Epithelial cell of prostate (primary cell): Measurements from ENCODE around the gene VANGL1.
A peak's percentile ranks its signal among the peaks of the same experiment; 100 is the strongest.
"Not testable (repeated sequence)": the region's sequence is repeated elsewhere in the genome, so short reads cannot be mapped to it uniquely, and the experiment has no call there.

Experiments
- DNase-seq: peaks from one replicate; pipeline ENCODE4 v3.0.0-alpha.2; 2011; ENCODE audit warnings: low read depth, low spot score
- H3K27ac ChIP-seq: fragments of 450-650 bp; 2 replicates; pipeline ENCODE4 v1.5.1; 2017; ENCODE audit warnings: mild to moderate bottlenecking

Gene VANGL1

GRCh38 chr1:115641762-115642167 is at the start of gene VANGL1:
VANGL1 (plus strand) TSS chr1:115641970; CDS start chr1:115651414, 9,444 bp downstream.
- no peak for DNase-seq
- peak within 1 kb of the TSS; percentile 63 for H3K27ac ChIP-seq

GRCh38 chr1:115592264-115592663 is 49.5 kb upstream of the VANGL1 start:
- H3K27ac ChIP-seq = no peak overlapping the region
- DNase-seq = no peak

GRCh38 chr1:115593365-115594259 is 48.2 kb upstream of the VANGL1 start:
- no peak for DNase-seq

GRCh38 chr1:115594600-115594999 is 47.2 kb upstream of the VANGL1 start:
- no peak for DNase-seq

More at GRCh38 chr1:115593365-115594259, 48.2 kb upstream of the VANGL1 start:
- H3K27ac ChIP-seq = no peak overlapping the region

GRCh38 chr1:115595279-115596079 is 46.3 kb upstream of the VANGL1 start:
- H3K27ac ChIP-seq = no peak overlapping the region
- DNase-seq = peak; percentile 59

More at GRCh38 chr1:115594600-115594999, 47.2 kb upstream of the VANGL1 start:
- no peak overlapping the region for H3K27ac ChIP-seq

GRCh38 chr1:115596080-115596780 is 45.5 kb upstream of the VANGL1 start:
- DNase-seq = no peak
- no peak overlapping the region for H3K27ac ChIP-seq

- DNase-seq = no peak
- no peak overlapping the region for H3K27ac ChIP-seq
Observed at GRCh38 chr1:115604508-115604907, 37.3 kb upstream of the VANGL1 start.

GRCh38 chr1:115606305-115606704 is 35.5 kb upstream of the VANGL1 start:
- no peak for DNase-seq
- H3K27ac ChIP-seq = no peak overlapping the region

GRCh38 chr1:115609021-115609420 is 32.7 kb upstream of the VANGL1 start:
- H3K27ac ChIP-seq = peak overlapping the region; percentile 25
- peak; percentile 64 for DNase-seq

GRCh38 chr1:115613767-115614166 is 28.0 kb upstream of the VANGL1 start:
- no peak overlapping the region for H3K27ac ChIP-seq
- no peak for DNase-seq

GRCh38 chr1:115620453-115620852 is 21.3 kb upstream of the VANGL1 start:
- DNase-seq = no peak
- no peak overlapping the region for H3K27ac ChIP-seq

- H3K27ac ChIP-seq = no peak overlapping the region
- DNase-seq = no peak
Observed at GRCh38 chr1:115620950-115621349, 20.8 kb upstream of the VANGL1 start.

GRCh38 chr1:115624859-115625258 is 16.9 kb upstream of the VANGL1 start:
- no peak overlapping the region for H3K27ac ChIP-seq
- no peak for DNase-seq

- DNase-seq = no peak
- no peak overlapping the region for H3K27ac ChIP-seq
Observed at GRCh38 chr1:115630342-115630741, 11.4 kb upstream of the VANGL1 start.

GRCh38 chr1:115632251-115633026 is 9.3 kb upstream of the VANGL1 start:
- no peak overlapping the region for H3K27ac ChIP-seq
- DNase-seq = no peak

GRCh38 chr1:115633606-115634005 is 8.2 kb upstream of the VANGL1 start:
- not testable (repeated sequence) for H3K27ac ChIP-seq, DNase-seq

GRCh38 chr1:115637247-115637646 is 4.5 kb upstream of the VANGL1 start:
- H3K27ac ChIP-seq, DNase-seq: not testable (repeated sequence)

- no peak for DNase-seq
- no peak overlapping the region for H3K27ac ChIP-seq
Observed at GRCh38 chr1:115640384-115640783, 1.4 kb upstream of the VANGL1 start.

GRCh38 chr1:115642168-115643072 is 650 bp downstream of the VANGL1 start:
- H3K27ac ChIP-seq = peak overlapping the region; percentile 63
- DNase-seq = no peak
